WTC11 (cell line): ENCODE measurements around the gene NXPH3. TPM values are rescaled to one million over a fixed set of nuclear protein-coding genes. Genes with fewer than 3 reads are reported as not detected.

Experiments
- ATAC-seq: fragments of 200-7000 bp; cut with Tn5 transposase; 2 replicates; pipeline ENCODE4 v1.10.0; 2021; ENCODE audit warnings: mild to moderate bottlenecking, moderate library complexity
- CTCF ChIA-PET: fragments of 300-600 bp; sonication (Branson Sonifier 250); formaldehyde crosslinking; loops from one replicate; lab custom pipeline; 2021; ENCODE audit warnings: antibody characterized with exemption; lab: Charles Lee
- POLR2A ChIA-PET: fragments of 350-600 bp; sonication (Branson Sonifier 250); formaldehyde crosslinking; loops from one replicate; lab custom pipeline; 2021; ENCODE audit warnings: antibody characterized with exemption; lab: Charles Lee
- DNase-seq: peaks from one replicate; pipeline ENCODE4 v3.0.0; 2021; ENCODE audit warnings: low spot score
- H3K27ac Mint-ChIP-seq: 2 replicates; pipeline ENCODE4 v1.8.0; 2021; ENCODE audit warnings: mixed read lengths
- H3K27me3 Mint-ChIP-seq: 2 replicates; pipeline ENCODE4 v1.8.0; 2021; ENCODE audit warnings: low read depth, mild to moderate bottlenecking, moderate library complexity, mixed read lengths
- H3K36me3 Mint-ChIP-seq: 2 replicates; pipeline ENCODE4 v1.8.0; 2021; ENCODE audit warnings: mixed read lengths
- H3K4me1 Mint-ChIP-seq: 2 replicates; pipeline ENCODE4 v1.8.0; 2022; ENCODE audit warnings: mixed read lengths
- H3K4me3 Mint-ChIP-seq: 2 replicates; pipeline ENCODE4 v1.8.0; 2021; ENCODE audit warnings: mild to moderate bottlenecking, moderate library complexity, mixed read lengths
- H3K9me3 Mint-ChIP-seq: 2 replicates; pipeline ENCODE4 v1.8.0; 2021; ENCODE audit warnings: mixed read lengths
- ATF6 ChIP-seq: sonication (generic); formaldehyde crosslinking; IDR thresholded peaks from 2 replicates; pipeline ENCODE4 v1.8.1; 2023; ENCODE audit warnings: mild to moderate bottlenecking, missing genetic modification reagents
- CBFB ChIP-seq: sonication (generic); formaldehyde crosslinking; IDR thresholded peaks from 2 replicates; pipeline ENCODE4 v1.8.1; 2022; ENCODE audit warnings: mild to moderate bottlenecking, low read depth, missing genetic modification reagents
- CREM ChIP-seq: sonication (generic); formaldehyde crosslinking; IDR thresholded peaks from 2 replicates; pipeline ENCODE4 v1.8.1; 2022; ENCODE audit warnings: mild to moderate bottlenecking, missing genetic modification reagents, moderate library complexity
- CTCF ChIP-seq: fragments of 200-600 bp; IDR thresholded peaks from 2 replicates; pipeline ENCODE4 v1.8.0; 2022; ENCODE audit warnings: antibody characterized with exemption
- ESRRA ChIP-seq: sonication (generic); formaldehyde crosslinking; IDR thresholded peaks from 2 replicates; pipeline ENCODE4 v1.8.1; 2022; ENCODE audit warnings: mild to moderate bottlenecking, missing genetic modification reagents, borderline replicate concordance
- FOXK1 ChIP-seq: sonication (generic); formaldehyde crosslinking; IDR thresholded peaks from 2 replicates; pipeline ENCODE4 v1.8.0; 2022; ENCODE audit warnings: mild to moderate bottlenecking, moderate library complexity, missing genetic modification reagents
- HMGA2 ChIP-seq: fragments of 250-450 bp; sonication (Bioruptor Pico); IDR thresholded peaks from 2 replicates; pipeline ENCODE4 v1.4.0; 2021; ENCODE audit warnings: mild to moderate bottlenecking, moderate library complexity
- IRF1 ChIP-seq: sonication (generic); formaldehyde crosslinking; IDR thresholded peaks from 2 replicates; pipeline ENCODE4 v1.8.0; 2023; ENCODE audit warnings: missing genetic modification reagents
- MXD4 ChIP-seq: fragments of 250-450 bp; sonication (Bioruptor Pico); IDR thresholded peaks from 2 replicates; pipeline ENCODE4 v1.8.0; 2021; ENCODE audit warnings: mild to moderate bottlenecking, moderate library complexity, borderline replicate concordance
- NR3C1 ChIP-seq: sonication (generic); formaldehyde crosslinking; conservative IDR thresholded peaks from 2 replicates; pipeline ENCODE4 v1.8.1; 2023; ENCODE audit warnings: low read depth, mild to moderate bottlenecking, missing genetic modification reagents
- SMAD4 ChIP-seq: sonication (generic); formaldehyde crosslinking; IDR thresholded peaks from 2 replicates; pipeline ENCODE4 v1.8.0; 2022; ENCODE audit warnings: mild to moderate bottlenecking, missing genetic modification reagents
- TCF7 ChIP-seq: sonication (generic); formaldehyde crosslinking; IDR thresholded peaks from 2 replicates; pipeline ENCODE4 v1.8.0; 2022; ENCODE audit warnings: mild to moderate bottlenecking, low read depth, missing genetic modification reagents, moderate library complexity
- TEAD1 ChIP-seq: sonication (generic); formaldehyde crosslinking; IDR thresholded peaks from 2 replicates; pipeline ENCODE4 v1.8.0; 2022; ENCODE audit warnings: mild to moderate bottlenecking, missing genetic modification reagents
- TEAD4 ChIP-seq: sonication (generic); formaldehyde crosslinking; IDR thresholded peaks from 2 replicates; pipeline ENCODE4 v1.8.0; 2022; ENCODE audit warnings: mild to moderate bottlenecking, missing genetic modification reagents
- TP53 ChIP-seq: sonication (generic); formaldehyde crosslinking; IDR thresholded peaks from 2 replicates; pipeline ENCODE4 v1.8.1; 2023; ENCODE audit warnings: mild to moderate bottlenecking, missing genetic modification reagents
- ZBTB43 ChIP-seq: sonication (generic); formaldehyde crosslinking; IDR thresholded peaks from 2 replicates; pipeline ENCODE4 v1.8.1; 2023; ENCODE audit warnings: mild to moderate bottlenecking, missing genetic modification reagents
- ZNF219 ChIP-seq: sonication (generic); formaldehyde crosslinking; IDR thresholded peaks from 2 replicates; pipeline ENCODE4 v1.8.0; 2023; ENCODE audit warnings: missing genetic modification reagents, mild to moderate bottlenecking, borderline replicate concordance
- ZNF423 ChIP-seq: fragments of 250-450 bp; sonication (Bioruptor Pico); IDR thresholded peaks from 2 replicates; pipeline ENCODE4 v2.1.2; 2022; ENCODE audit warnings: mild to moderate bottlenecking, moderate library complexity
- ZNF425 ChIP-seq: fragments of 250-450 bp; sonication (Bioruptor Pico); conservative IDR thresholded peaks from 2 replicates; pipeline ENCODE4 v1.9.0; 2021; ENCODE audit warnings: mild to moderate bottlenecking
- ZSCAN18 ChIP-seq: fragments of 250-450 bp; sonication (Bioruptor Pico); IDR thresholded peaks from 2 replicates; pipeline ENCODE4 v2.1.2; 2022; ENCODE audit warnings: mild to moderate bottlenecking, moderate library complexity
- total RNA-seq: library from RNA; stranded (reverse); gene quantifications from 3 replicates; pipeline ENCODE4 v1.2.3, GENCODE V29; 2021
- TF ChIP-seq, protein P1 (sequence below): sonication (generic); formaldehyde crosslinking; IDR thresholded peaks from 2 replicates; pipeline ENCODE4 v1.8.1; 2022; ENCODE audit warnings: mild to moderate bottlenecking, moderate library complexity, missing genetic modification reagents

The NXPH3 gene
- total RNA-seq, 1 experiment from 2014 or later, result 3.4 TPM

DNA sequence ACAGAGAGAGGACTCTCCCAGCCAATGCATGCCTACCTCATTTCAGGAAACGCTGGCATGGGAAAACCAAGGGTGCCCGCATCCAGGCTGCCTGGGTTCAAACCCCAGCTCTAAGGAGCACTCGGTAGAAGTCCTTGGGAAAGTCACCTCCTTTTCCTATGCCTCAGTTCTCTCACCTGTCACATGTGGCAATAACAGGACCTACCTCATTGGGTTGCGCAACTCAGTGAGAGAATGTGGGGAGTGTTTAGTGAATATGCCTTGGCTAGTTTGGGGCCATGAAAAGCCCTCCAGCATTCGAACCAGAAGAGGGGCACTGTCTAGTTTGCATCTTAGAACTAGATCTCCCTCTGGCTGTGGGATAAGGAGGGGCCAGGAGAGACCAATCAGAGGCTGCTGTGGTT lies 9.0 kb upstream of the NXPH3 start:
- Mint-ChIP-seq H3K4me1 (peaks cover 24% of the 10 kb centered on the region), H3K27ac (no peak overlapping the region), H3K4me3 (no peak overlapping the region), H3K9me3 (no peaks in the 10 kb centered on the region), H3K36me3 (no peaks in the 10 kb centered on the region), H3K27me3 (peaks cover 14% of the 10 kb centered on the region)
- TF ChIP-seq ATF6 (no peak), CTCF (no peak), SMAD4 (CRISPR knock-in tag) (no peak), IRF1 (CRISPR knock-in tag) (no peak), TEAD1 (CRISPR knock-in tag) (no peak), ZNF219 (CRISPR knock-in tag) (no peak), NR3C1 (CRISPR knock-in tag) (no peak), ZSCAN18 (CRISPR knock-in tag) (no peak), FOXK1 (no peak), MXD4 (CRISPR knock-in tag) (no peak), CBFB (CRISPR knock-in tag) (no peak)
- TF ChIP-seq, protein P1, sequence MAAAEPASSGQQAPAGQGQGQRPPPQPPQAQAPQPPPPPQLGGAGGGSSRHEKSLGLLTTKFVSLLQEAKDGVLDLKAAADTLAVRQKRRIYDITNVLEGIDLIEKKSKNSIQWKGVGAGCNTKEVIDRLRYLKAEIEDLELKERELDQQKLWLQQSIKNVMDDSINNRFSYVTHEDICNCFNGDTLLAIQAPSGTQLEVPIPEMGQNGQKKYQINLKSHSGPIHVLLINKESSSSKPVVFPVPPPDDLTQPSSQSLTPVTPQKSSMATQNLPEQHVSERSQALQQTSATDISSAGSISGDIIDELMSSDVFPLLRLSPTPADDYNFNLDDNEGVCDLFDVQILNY, result no peak
- ATAC-seq (no peak), DNase-seq (no peak)
- ChIA-PET CTCF (interaction anchor here (0.5 to 5.2 kb wide), 9 partner anchors 9 to 426 kb away, joined by 3 to 83 read pairs (median 8); partner anchors contain the start of genes NXPH3 and SLC35B1), POLR2A (no interaction called here)

DNA sequence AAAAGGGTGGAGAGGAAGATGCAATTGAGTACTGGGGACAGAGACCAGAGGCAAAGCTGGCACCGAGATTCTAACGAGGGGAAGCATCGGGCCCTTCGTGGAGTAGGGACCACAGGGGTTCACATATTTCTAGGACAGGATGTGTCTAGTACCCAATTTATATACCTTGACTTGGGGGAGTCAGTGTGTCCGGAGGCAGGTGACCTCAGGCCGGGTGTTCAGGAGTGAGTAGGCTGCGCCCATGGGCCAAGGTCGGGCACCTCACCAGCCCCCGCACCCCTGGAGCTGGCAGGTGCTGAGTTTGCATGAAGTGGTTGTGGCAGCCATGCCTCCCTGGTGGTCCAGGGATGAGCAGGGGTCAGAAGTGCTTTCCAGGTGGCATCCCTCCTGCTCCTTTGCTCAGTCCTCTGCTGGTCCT lies 8.6 kb upstream of the NXPH3 start:
- H3K9me3 Mint-ChIP-seq, result no peaks in the 10 kb centered on the region
- no peak for ATAC-seq
- TF ChIP-seq CBFB (CRISPR knock-in tag), result no peak
- no peak for TF ChIP-seq SMAD4 (CRISPR knock-in tag)
- TF ChIP-seq TCF7, result no peak
- no peak for TF ChIP-seq CREM (CRISPR knock-in tag)
- no peak for TF ChIP-seq ZNF425 (CRISPR knock-in tag)
- no peak for TF ChIP-seq ESRRA
- TF ChIP-seq HMGA2 (CRISPR knock-in tag), result no peak
- TF ChIP-seq ZBTB43 (CRISPR knock-in tag), result no peak
- no peak for TF ChIP-seq TP53 (CRISPR knock-in tag)
- TF ChIP-seq ZNF423 (CRISPR knock-in tag), result no peak
- TF ChIP-seq MXD4 (CRISPR knock-in tag), result no peak
- no peak for TF ChIP-seq TEAD4 (CRISPR knock-in tag)
- no peak for TF ChIP-seq ZNF219 (CRISPR knock-in tag)
- TF ChIP-seq, all 79 proteins: peak for 0
- Mint-ChIP-seq H3K4me1 (peaks cover 27% of the 10 kb centered on the region), H3K27me3 (peaks cover 14% of the 10 kb centered on the region), H3K36me3 (no peaks in the 10 kb centered on the region), H3K4me3 (no peak overlapping the region), H3K27ac (no peak overlapping the region)
- DNase-seq, result no peak
- ChIA-PET POLR2A (interaction anchor here (0.6 to 1.0 kb wide), 2 partner anchors 141 to 221 kb away, joined by 3 to 4 read pairs; partner anchors contain the start of genes KAT7 and SLC35B1), CTCF (interaction anchor here (0.5 to 6.3 kb wide), 27 partner anchors 9 to 429 kb away, joined by 3 to 99 read pairs (median 5); partner anchors contain the start of genes FAM117A, NXPH3, PHB1 and SLC35B1)
